NCI-H2107 treated with DMSO at 0.1 percent for 48 hours (cell line): ENCODE measurements around the gene NUP54.

Source experiments
- DNase-seq: peaks from one replicate; lab custom pipeline; 2025; ENCODE audit not compliant: unreplicated experiment; lab: John Stamatoyannopoulos, UW

NUP54 gene

DNA sequence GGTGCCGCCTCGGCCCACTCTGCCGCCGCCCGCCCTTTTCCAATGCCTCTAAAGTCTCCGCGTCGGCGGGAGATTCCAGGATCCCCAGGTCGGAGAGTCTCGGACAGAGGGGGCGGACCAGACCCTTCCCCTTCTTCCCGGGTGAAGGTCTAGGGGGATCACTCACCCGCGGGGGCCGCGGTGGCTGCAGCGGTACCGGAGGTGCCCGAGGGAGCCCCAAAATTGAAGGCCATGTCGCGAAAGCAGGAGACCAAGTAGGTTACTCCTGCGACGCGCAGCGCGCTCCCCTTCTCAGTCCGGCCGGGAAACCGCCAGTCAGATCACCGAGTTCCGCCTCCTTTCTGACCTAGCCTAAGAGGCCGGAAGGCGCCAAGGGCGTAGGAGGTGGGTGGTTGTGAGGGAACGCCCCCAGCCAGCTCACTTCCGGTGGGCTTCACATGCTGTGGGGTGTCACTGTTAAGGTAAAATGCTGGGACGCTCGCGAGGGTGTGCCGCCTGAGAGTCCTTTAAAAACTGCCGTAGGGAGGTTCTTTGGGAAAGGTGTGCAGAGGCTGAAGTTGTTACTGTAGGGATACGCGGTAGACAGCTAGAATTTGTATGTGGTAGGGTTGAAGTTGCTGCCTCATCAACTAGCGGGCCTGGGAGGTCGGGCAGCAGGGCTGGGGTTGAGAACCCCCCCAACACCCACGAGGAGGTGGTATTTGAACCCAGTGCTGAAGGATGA, at the start of gene NUP54:
TSS of gene NUP54 (minus strand) at position 256 of the 724 bp plus-strand sequence. CDS start at position 233, 23 bp downstream.
- DNase-seq = peak; percentile 53

DNA sequence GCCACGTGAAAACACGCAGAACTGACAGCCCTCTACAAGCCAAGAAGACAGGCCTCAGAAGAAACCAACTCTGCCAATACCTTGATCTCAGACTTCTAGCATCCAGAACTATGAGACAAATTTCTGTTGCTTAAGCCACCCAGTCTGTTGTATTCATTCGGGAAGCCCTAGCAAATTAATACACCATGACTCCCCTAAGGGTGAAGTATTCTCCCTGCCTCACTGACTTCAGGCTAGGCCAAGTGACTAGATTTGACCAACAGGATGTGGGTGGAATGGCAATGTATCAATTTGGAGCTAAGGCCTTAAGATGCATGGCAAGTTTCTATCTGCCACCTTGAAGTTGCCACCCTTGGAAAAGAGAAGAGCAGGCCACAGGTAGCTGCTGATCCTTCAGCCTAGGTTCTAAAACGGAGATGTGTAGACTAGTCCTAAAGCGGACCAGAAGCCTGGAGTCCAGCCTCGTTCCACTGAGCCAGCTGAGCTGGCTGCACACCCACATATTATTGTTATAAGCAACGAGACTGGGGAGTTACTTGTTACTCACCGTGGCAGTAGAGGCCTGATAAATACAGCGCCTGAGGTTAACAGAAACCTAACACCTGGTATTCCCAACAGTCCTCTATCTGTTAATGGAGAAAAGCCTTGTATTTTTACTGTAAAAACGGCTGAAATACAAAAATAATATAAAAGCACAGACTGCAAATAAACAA, 49.0 kb upstream of the NUP54 start:
- no peak for DNase-seq

- no peak for DNase-seq
Measured at GRCh38 chr4:76196376-76196775, 48.2 kb upstream of the NUP54 start.

DNA sequence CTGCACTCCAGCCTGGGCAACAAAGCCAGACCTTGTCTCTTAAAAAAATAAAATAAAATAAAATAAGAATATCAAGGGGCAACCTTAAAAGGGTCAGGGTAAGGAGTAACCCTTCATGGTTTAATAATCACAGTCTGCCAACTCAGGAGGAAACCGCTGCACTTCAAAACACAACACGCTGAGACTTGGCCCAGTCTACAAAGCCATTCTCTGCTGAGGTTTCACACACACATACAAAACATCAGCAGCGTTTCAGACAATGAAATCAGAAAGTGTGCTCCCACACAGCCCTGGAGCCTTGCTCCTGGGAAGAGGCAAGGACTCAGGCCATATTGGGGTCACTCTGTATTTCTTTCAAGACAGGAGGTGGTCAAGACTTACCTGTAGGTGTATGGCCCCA, 47.1 kb upstream of the NUP54 start:
- no peak for DNase-seq

GRCh38 chr4:76194325-76194724, 46.1 kb upstream of the NUP54 start:
- no peak for DNase-seq

- no peak for DNase-seq
Measured at GRCh38 chr4:76192236-76192635, 44.0 kb upstream of the NUP54 start.

- no peak for DNase-seq
Measured at GRCh38 chr4:76188557-76188956, 40.4 kb upstream of the NUP54 start.

GRCh38 chr4:76188149-76188548, 40.0 kb upstream of the NUP54 start:
- no peak for DNase-seq

DNA sequence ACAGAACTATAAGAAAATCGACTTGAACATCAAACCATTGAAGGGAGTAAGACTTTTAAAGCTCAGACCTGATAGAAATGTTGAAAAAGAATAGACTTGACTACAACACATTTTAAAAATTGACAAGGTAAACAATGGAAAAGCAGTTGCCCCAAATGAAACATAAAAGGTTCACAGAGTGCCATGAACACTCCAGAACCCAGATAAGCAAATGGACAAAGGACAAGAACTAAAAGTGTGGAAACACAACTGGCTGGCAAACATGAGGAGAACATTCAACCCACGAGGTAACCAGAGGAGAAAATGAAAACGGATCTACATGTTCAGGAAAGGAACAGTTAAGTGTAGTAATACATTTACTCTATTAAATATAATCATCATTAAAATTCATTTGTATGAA, 39.0 kb upstream of the NUP54 start:
- no peak for DNase-seq

DNA sequence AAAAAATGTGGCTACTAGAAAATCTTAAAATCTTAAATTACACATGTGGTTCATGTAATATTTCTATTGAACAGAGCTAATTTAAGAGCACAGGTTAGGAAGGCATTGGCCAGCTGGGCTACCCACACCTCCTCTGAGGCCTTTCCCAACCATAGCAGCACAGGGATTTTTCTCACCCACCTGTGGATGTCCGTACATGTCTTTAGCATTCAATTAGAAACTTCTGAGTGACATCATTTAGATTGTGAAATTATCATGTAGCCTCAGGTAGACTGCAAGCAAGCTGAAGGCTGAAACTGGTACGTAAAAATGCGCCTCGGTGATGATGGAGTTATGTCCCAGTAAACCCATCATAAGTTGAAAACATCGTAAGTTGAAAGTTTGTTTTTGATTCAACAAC, 34.3 kb upstream of the NUP54 start:
- DNase-seq = no peak

DNA sequence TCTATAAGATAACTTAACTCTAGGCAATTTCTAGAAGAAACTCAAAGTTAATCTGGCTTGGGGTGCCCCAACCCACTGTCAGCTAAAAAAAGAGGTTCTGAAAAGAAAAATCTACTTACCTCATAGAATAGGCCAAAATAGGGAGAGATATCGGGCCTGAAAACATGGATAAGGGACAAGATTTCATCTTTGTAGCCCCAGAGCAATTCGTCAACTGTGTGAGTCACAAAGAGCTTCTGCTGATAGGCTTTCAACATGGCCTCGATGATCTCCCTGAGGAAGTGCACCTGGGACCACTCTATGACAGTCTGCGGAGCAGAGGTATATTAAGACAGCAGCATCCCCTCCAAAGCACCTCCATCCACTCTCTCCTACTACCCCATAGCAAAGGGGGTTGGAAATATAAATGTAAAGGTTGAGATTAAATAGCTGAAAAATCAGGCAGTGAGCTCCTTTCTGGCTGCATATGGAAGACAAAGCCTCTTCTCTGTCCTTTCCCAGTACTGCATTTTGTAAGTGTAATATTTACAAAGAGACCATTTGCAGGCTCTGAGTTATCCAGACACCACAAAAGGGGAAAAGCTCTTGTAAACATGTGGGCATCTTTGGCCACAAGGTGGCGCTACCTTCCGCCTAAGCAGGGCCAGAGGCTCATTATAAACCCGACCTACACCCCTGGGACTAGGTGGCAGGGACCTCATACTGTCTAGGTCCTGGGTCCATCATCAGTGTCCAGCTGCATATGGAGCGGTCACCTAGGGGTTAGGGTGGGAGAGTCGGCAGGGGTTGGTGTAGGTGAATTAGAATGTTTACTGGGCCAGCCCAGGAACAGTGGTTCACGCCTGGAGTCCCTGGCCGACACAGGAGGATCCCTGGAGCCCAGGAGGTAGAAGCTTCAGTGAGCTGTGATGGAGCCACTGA, 31.5 kb upstream of the NUP54 start:
- peak; percentile 10 for DNase-seq

- no peak for DNase-seq
Measured at GRCh38 chr4:76178296-76178695, 30.1 kb upstream of the NUP54 start.

DNA sequence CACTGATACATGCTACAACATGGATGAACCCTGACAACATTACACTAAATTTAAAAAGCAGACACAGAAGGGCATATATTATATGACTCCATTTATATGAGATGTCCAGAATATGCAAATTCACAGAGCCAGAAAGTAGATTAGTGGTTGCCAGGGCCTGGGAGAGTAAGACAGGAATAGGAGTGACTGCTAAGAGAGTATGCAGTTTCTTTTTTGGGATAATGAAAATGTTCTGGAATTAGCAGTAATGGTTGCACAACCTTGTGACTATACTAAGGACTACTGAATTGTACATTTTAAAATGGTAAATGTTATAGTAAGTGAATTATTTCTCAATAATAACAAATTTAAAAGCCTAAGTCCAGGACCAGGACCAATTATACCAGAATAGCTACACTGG, 29.5 kb upstream of the NUP54 start:
- no peak for DNase-seq

GRCh38 chr4:76175336-76175735, 27.1 kb upstream of the NUP54 start:
- no peak for DNase-seq

GRCh38 chr4:76174216-76174615, 26.0 kb upstream of the NUP54 start:
- no peak for DNase-seq

GRCh38 chr4:76168688-76169087, 20.5 kb upstream of the NUP54 start:
- DNase-seq = no peak

DNA sequence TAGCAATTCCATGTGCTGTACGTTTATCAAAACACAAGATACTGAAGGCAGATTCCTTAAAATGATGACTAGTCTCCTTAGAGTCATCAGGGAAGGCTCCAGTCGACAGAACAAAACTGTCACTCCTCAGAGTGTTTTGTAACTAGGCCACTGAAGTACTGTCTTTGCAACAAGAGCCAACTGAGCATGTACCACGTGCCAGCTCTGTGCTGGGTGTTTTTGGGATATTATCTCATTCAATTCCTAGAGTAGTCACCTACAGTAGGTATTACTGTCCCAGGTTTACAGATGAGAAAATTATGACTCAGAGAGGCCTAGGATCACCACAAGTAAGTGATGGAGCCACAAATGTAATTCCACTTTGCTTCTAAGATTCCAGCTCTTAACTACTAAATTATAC, 18.3 kb upstream of the NUP54 start:
- DNase-seq = no peak

DNA sequence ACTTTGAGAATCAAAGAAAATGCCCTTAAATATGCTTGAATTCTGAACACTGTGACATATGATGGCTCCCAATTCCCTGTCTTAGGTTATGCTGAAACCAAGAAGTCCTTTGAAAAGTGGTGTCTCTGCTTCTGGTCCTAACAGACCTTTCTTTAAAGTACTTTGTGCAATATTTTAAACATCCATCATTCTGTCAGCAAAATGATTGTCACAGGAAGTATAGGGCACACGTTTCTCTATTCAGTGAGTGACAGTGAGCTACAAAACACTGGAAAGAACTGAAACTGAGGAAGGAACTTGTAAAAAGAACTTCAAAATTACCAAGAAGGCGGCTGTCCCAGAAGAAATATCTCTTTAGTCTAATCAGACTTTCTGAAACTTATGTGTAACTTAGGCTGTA, 12.2 kb upstream of the NUP54 start:
- DNase-seq = no peak

DNA sequence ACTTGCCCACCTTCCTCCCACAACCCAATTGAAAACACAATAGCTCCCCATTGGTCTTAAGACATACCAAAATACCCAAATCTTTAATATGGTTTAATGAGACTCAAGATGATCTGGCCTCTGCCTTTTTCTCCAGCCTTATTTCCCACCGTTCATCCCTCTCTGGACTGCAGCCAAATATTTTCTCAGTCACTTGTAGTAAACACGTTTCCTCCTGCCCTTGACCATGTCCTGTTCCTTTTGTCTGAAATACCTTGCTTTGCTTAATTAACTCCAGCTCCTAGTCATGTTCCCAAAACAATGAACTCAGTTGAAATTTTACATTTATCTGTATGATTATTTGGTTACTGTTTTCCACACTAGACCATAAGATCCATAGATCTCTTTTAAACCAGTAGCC, 8.4 kb upstream of the NUP54 start:
- no peak for DNase-seq

DNA sequence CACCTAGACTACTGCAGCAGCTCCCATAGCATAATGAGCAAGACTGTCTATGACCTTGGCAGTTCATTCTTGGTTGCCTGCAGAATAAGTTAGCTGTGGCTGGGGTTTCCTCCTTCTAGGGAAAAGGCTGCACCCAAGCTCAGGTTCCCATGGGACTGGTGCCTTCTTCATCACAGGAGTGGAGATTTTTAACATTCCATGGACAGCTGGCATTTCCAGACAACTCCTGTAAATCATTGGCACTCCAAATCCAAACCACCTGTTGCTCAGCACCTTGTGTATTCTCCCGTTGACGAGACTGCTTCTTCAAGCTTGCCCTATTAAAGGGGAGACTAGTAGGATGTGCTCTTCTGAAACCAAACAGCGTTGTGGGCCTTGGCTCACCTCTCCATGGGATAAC, 7.8 kb upstream of the NUP54 start:
- DNase-seq = no peak

DNA sequence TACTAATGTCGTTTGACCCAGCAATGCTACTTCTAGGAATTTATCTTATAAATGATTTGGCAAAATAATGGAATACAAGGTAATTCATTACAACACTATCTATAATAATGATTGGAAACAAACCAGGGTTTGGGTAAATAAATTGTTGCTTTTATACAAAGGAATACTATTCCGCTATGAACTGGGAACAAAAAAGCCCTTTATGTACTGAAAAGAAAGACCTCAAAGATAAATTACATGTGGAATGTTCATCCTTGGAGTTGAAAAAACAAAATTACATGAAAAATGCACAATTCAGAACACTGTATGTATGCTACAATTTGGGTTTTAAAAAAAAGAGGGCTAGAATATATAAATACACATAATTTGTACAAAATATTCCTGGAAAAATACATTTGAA, 5.2 kb upstream of the NUP54 start:
- no peak for DNase-seq
